ENCODE measurements around the gene TENM3.

Gene TENM3

DNA sequence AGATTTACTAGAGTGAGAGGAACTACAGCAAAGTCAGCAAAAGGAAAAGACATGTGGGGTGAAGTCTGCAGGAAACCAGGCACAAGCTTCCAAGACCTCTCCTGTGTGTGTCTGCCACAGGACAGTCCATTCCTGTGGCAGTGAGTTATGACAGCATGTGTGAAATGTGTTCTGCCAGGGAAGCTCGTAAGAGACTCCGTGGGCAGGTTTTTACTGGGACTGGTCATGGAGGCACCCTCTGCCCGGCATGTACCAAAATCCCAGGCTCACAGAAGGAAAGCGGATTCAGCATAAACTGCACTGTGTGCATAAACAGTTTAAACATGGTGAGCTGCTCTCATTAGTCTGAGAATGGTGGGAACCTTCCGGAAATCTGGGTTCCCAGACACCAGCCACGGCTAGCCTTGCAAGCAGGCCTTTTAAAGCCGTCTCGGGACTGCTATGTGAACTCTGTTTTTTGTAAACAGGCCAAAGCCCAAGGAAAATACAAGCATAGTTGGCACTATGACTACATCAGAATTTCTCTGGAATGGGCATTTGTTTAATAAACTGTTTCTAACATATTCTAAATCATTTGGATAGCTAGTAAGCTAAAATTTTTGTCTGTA, 288.5 kb downstream of the TENM3 start:
- Histone ChIP-seq H2BK15ac (ENCODE audit: low read length) (no peak overlapping the region), H4K8ac (ENCODE audit: low read depth, low read length) (no peak overlapping the region), H3K27ac (replicated peaks; ENCODE audit: low read length) (no peak overlapping the region), H3K14ac (ENCODE audit: low read length) (no peak overlapping the region), H3K36me3 (replicated peaks in 1 of 2; ENCODE audit: control insufficient read depth in 2 of 2, insufficient read depth in 2 of 2, low read length in 2 of 2) (no peaks in the 10 kb centered on the region), H2BK120ac (ENCODE audit: low read depth, low read length) (no peak overlapping the region), H3K27me3 (ENCODE audit: control insufficient read depth in 3 of 3, insufficient read depth in 3 of 3, low read depth in 1 of 3, low read length in 3 of 3) (no peaks in the 10 kb centered on the region), H3K9me3 (replicated peaks in 1 of 2; ENCODE audit: control insufficient read depth in 2 of 2, insufficient read depth in 1 of 2, low read depth in 1 of 2, low read length in 2 of 2) (no peaks in the 10 kb centered on the region), H2BK12ac (ENCODE audit: low read length) (no peak overlapping the region), H2BK5ac (ENCODE audit: low read length) (no peak overlapping the region), H3K23ac (ENCODE audit: low read depth, low read length, poor library complexity) (no peak overlapping the region), H3K79me1 (ENCODE audit: low read depth, low read length) (no peaks in the 10 kb centered on the region), H3K18ac (ENCODE audit: low read length) (no peak overlapping the region), H3K4me1 (ENCODE audit: control insufficient read depth in 2 of 2, insufficient read depth in 1 of 2, low read depth in 1 of 2, low read length in 2 of 2) (peaks cover 2 to 6% of the 10 kb centered on the region in 2 donors), H4K91ac (ENCODE audit: low read depth, low read length, poor library complexity) (no peak overlapping the region), H3K4me3 (ENCODE audit: low read length in 2 of 2) (no peak overlapping the region), H3K4ac (ENCODE audit: low read length) (no peak overlapping the region), H2AK5ac (ENCODE audit: low read depth, low read length) (no peak overlapping the region), H3K9ac (ENCODE audit: low read depth, low read length, poor library complexity) (no peak overlapping the region), H3K4me2 (ENCODE audit: insufficient read depth, low read length, poor library complexity, severe bottlenecking) (no peak overlapping the region), H2AFZ (ENCODE audit: low read length) (no peak overlapping the region)
- no peak for DNase-seq (ENCODE audit: low spot score)
- no CpG with 5 or more reads among the region's 8 CpGs for WGBS, 2 donors (ENCODE audit: extremely low coverage in 2 of 2, insufficient read length in 2 of 2, insufficient replicate concordance in 1 of 2)

DNA sequence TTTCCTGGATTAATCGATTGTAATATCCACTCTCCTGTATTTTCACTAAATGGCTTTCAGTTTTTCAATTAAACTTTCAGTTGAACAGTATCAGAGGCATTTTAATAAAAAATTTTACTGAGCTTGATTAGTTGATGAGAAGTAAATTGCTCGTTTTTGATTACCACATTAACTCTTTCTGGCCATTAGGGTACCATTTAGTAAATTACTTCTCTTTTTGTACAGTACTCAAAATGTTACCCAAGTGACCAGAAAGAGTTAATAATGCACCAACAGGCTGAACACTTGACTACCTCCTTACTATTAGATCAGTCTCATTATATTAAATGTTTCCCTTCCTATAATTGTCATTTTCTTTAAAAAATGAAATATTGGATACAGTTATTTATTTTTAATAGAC, 289.2 kb downstream of the TENM3 start:
- no peak overlapping the region for H3K27ac ChIP-seq (replicated peaks; ENCODE audit: low read length)

DNA sequence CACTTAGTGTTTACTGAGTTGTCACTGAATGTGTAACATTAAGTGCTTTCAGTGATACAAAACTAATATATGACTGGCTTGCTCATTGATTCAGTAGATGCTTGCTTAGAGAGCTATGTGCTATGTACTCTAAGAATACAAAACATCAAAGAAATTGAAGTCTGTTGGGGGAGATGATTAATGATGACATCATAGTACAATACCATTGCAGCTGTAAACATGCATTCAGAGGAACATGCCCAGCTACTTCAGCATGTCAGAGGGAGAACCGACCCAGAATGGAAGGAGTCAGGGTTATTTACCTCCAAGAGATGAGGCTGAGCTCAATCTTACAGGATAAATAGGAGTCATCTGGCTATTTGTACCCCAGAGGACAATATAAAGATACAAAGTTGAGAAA, 290.8 kb downstream of the TENM3 start:
- DNase-seq (ENCODE audit: low spot score) = no peak
- no peak overlapping the region for H2BK12ac ChIP-seq (ENCODE audit: low read length)

More for the DNA sequence above, 289.2 kb downstream of the TENM3 start:
- no peak overlapping the region for H3K23ac ChIP-seq (ENCODE audit: low read depth, low read length, poor library complexity)
- no peak overlapping the region for H3K4me3 ChIP-seq (ENCODE audit: low read length in 2 of 2)
- H3K4ac ChIP-seq (ENCODE audit: low read length) = no peak overlapping the region
- peaks cover 2 to 6% of the 10 kb centered on the region in 2 donors for H3K4me1 ChIP-seq (ENCODE audit: control insufficient read depth in 2 of 2, insufficient read depth in 1 of 2, low read depth in 1 of 2, low read length in 2 of 2)
- H3K4me2 ChIP-seq (ENCODE audit: insufficient read depth, low read length, poor library complexity, severe bottlenecking) = no peak overlapping the region
- no peak overlapping the region for H2AFZ ChIP-seq (ENCODE audit: low read length)
- no peak overlapping the region for H4K91ac ChIP-seq (ENCODE audit: low read depth, low read length, poor library complexity)
- no peak for DNase-seq (ENCODE audit: low spot score)
- H2AK5ac ChIP-seq (ENCODE audit: low read depth, low read length) = no peak overlapping the region
- H2BK5ac ChIP-seq (ENCODE audit: low read length) = no peak overlapping the region
- no peak overlapping the region for H2BK12ac ChIP-seq (ENCODE audit: low read length)
- H3K9ac ChIP-seq (ENCODE audit: low read depth, low read length, poor library complexity) = no peak overlapping the region
- no CpG with 5 or more reads among the region's 2 CpGs for WGBS, 2 donors (ENCODE audit: extremely low coverage in 2 of 2, insufficient read length in 2 of 2, insufficient replicate concordance in 1 of 2)
- H3K36me3 ChIP-seq (replicated peaks in 1 of 2; ENCODE audit: control insufficient read depth in 2 of 2, insufficient read depth in 2 of 2, low read length in 2 of 2) = no peaks in the 10 kb centered on the region
- H3K9me3 ChIP-seq (replicated peaks in 1 of 2; ENCODE audit: control insufficient read depth in 2 of 2, insufficient read depth in 1 of 2, low read depth in 1 of 2, low read length in 2 of 2) = no peaks in the 10 kb centered on the region
- no peaks in the 10 kb centered on the region for H3K27me3 ChIP-seq (ENCODE audit: control insufficient read depth in 3 of 3, insufficient read depth in 3 of 3, low read depth in 1 of 3, low read length in 3 of 3)
- H3K79me1 ChIP-seq (ENCODE audit: low read depth, low read length) = no peaks in the 10 kb centered on the region
- H3K14ac ChIP-seq (ENCODE audit: low read length) = no peak overlapping the region
- H2BK15ac ChIP-seq (ENCODE audit: low read length) = no peak overlapping the region
- no peak overlapping the region for H3K18ac ChIP-seq (ENCODE audit: low read length)
- no peak overlapping the region for H4K8ac ChIP-seq (ENCODE audit: low read depth, low read length)
- no peak overlapping the region for H2BK120ac ChIP-seq (ENCODE audit: low read depth, low read length)

GRCh38 chr4:182536221-182536811, 293.1 kb downstream of the TENM3 start:
- H3K4ac ChIP-seq (ENCODE audit: low read length) = no peak overlapping the region
- H2BK120ac ChIP-seq (ENCODE audit: low read depth, low read length) = no peak overlapping the region
- H4K8ac ChIP-seq (ENCODE audit: low read depth, low read length) = no peak overlapping the region
- no peaks in the 10 kb centered on the region for H3K79me1 ChIP-seq (ENCODE audit: low read depth, low read length)
- no peak overlapping the region for H4K91ac ChIP-seq (ENCODE audit: low read depth, low read length, poor library complexity)
- WGBS, 2 donors (ENCODE audit: extremely low coverage in 2 of 2, insufficient read length in 2 of 2, insufficient replicate concordance in 1 of 2) = no CpG with 5 or more reads among the region's 8 CpGs
- no peak overlapping the region for H3K4me3 ChIP-seq (ENCODE audit: low read length in 2 of 2)
- no peaks in the 10 kb centered on the region for H3K9me3 ChIP-seq (replicated peaks in 1 of 2; ENCODE audit: control insufficient read depth in 2 of 2, insufficient read depth in 1 of 2, low read depth in 1 of 2, low read length in 2 of 2)
- no peak overlapping the region for H3K27ac ChIP-seq (replicated peaks; ENCODE audit: low read length)
- no peak overlapping the region for H3K23ac ChIP-seq (ENCODE audit: low read depth, low read length, poor library complexity)
- no peaks in the 10 kb centered on the region for H3K36me3 ChIP-seq (replicated peaks in 1 of 2; ENCODE audit: control insufficient read depth in 2 of 2, insufficient read depth in 2 of 2, low read length in 2 of 2)
- H3K9ac ChIP-seq (ENCODE audit: low read depth, low read length, poor library complexity) = no peak overlapping the region
- H3K27me3 ChIP-seq (ENCODE audit: control insufficient read depth in 3 of 3, insufficient read depth in 3 of 3, low read depth in 1 of 3, low read length in 3 of 3) = no peaks in the 10 kb centered on the region
- H2AFZ ChIP-seq (ENCODE audit: low read length) = no peak overlapping the region
- peaks cover 2 to 8% of the 10 kb centered on the region in 2 donors for H3K4me1 ChIP-seq (ENCODE audit: control insufficient read depth in 2 of 2, insufficient read depth in 1 of 2, low read depth in 1 of 2, low read length in 2 of 2)
- no peak overlapping the region for H3K14ac ChIP-seq (ENCODE audit: low read length)
- H2BK15ac ChIP-seq (ENCODE audit: low read length) = no peak overlapping the region
- H3K4me2 ChIP-seq (ENCODE audit: insufficient read depth, low read length, poor library complexity, severe bottlenecking) = no peak overlapping the region
- H2BK12ac ChIP-seq (ENCODE audit: low read length) = no peak overlapping the region
- H2AK5ac ChIP-seq (ENCODE audit: low read depth, low read length) = no peak overlapping the region
- no peak overlapping the region for H3K18ac ChIP-seq (ENCODE audit: low read length)
- DNase-seq (ENCODE audit: low spot score) = no peak
- no peak overlapping the region for H2BK5ac ChIP-seq (ENCODE audit: low read length)

More for the DNA sequence above, 290.8 kb downstream of the TENM3 start:
- no peak overlapping the region for H4K91ac ChIP-seq (ENCODE audit: low read depth, low read length, poor library complexity)
- H2BK5ac ChIP-seq (ENCODE audit: low read length) = no peak overlapping the region
- no peak overlapping the region for H3K9ac ChIP-seq (ENCODE audit: low read depth, low read length, poor library complexity)
- H3K27me3 ChIP-seq (ENCODE audit: control insufficient read depth in 3 of 3, insufficient read depth in 3 of 3, low read depth in 1 of 3, low read length in 3 of 3) = no peaks in the 10 kb centered on the region
- H3K23ac ChIP-seq (ENCODE audit: low read depth, low read length, poor library complexity) = no peak overlapping the region
- no peaks in the 10 kb centered on the region for H3K9me3 ChIP-seq (replicated peaks in 1 of 2; ENCODE audit: control insufficient read depth in 2 of 2, insufficient read depth in 1 of 2, low read depth in 1 of 2, low read length in 2 of 2)
- no peaks in the 10 kb centered on the region for H3K36me3 ChIP-seq (replicated peaks in 1 of 2; ENCODE audit: control insufficient read depth in 2 of 2, insufficient read depth in 2 of 2, low read length in 2 of 2)
- H2BK15ac ChIP-seq (ENCODE audit: low read length) = no peak overlapping the region
- H3K4me2 ChIP-seq (ENCODE audit: insufficient read depth, low read length, poor library complexity, severe bottlenecking) = no peak overlapping the region
- no peak overlapping the region for H3K27ac ChIP-seq (replicated peaks; ENCODE audit: low read length)
- no peak overlapping the region for H2AFZ ChIP-seq (ENCODE audit: low read length)
- H3K4me1 ChIP-seq (ENCODE audit: control insufficient read depth in 2 of 2, insufficient read depth in 1 of 2, low read depth in 1 of 2, low read length in 2 of 2) = peaks cover 2 to 8% of the 10 kb centered on the region in 2 donors
- H3K79me1 ChIP-seq (ENCODE audit: low read depth, low read length) = no peaks in the 10 kb centered on the region
- no peak overlapping the region for H3K18ac ChIP-seq (ENCODE audit: low read length)
- no CpG with 5 or more reads among the region's 1 CpG for WGBS, 2 donors (ENCODE audit: extremely low coverage in 2 of 2, insufficient read length in 2 of 2, insufficient replicate concordance in 1 of 2)
- H2BK120ac ChIP-seq (ENCODE audit: low read depth, low read length) = no peak overlapping the region
- no peak overlapping the region for H2AK5ac ChIP-seq (ENCODE audit: low read depth, low read length)
- no peak overlapping the region for H4K8ac ChIP-seq (ENCODE audit: low read depth, low read length)
- H3K4ac ChIP-seq (ENCODE audit: low read length) = no peak overlapping the region
- H3K14ac ChIP-seq (ENCODE audit: low read length) = no peak overlapping the region
- H3K4me3 ChIP-seq (ENCODE audit: low read length in 2 of 2) = no peak overlapping the region

All from neuronal stem cell (in vitro differentiated cells).